Keratinocyte (primary cell): ENCODE data around the gene KLHL29.
A peak's percentile ranks its signal among the peaks of the same experiment; 100 is the strongest.

ENCODE experiments used
- CTCF ChIP-seq, 3 experiments: IDR thresholded peaks in 1 of 3; conservative IDR thresholded peaks in 1 of 3; optimal IDR thresholded peaks in 1 of 3; 2 replicates in 2 of 3; 3 replicates in 1 of 3; pipeline versions ENCODE3 to v1.5.1; 2011; ENCODE audit warnings: low read length in 3 of 3, mild to moderate bottlenecking in 3 of 3, moderate library complexity in 2 of 3, control low read depth in 1 of 3, inconsistent platforms in 1 of 3; ENCODE audit not compliant: insufficient read depth in 2 of 3; ENCODE audit errors: extremely low read depth in 1 of 3
- EZH2 ChIP-seq: IDR thresholded peaks from one replicate; pipeline ENCODE4 v1.6.1; 2012; ENCODE audit warnings: inconsistent platforms, mild to moderate bottlenecking, low read length, moderate library complexity

GRCh38 chr2:23519334-23519651, 134.3 kb downstream of the KLHL29 start:
- TF ChIP-seq EZH2 (no peak), CTCF (optimal IDR thresholded peaks at IDR 0.05 in 1 of 3, IDR thresholded peaks at IDR 0.05 in 1 of 3, conservative IDR thresholded peaks at IDR 0.05 in 1 of 3; ENCODE audit: extremely low read depth in 1 of 3, insufficient read depth in 2 of 3, low read length in 3 of 3) (peak in 2 of 3 experiments; percentile 13 to 36)
